PC-3 (cell line): ENCODE measurements around the gene CLTA.

Source experiments
- CTCF ChIP-seq: fragments of 300-600 bp; sonication (generic); conservative IDR thresholded peaks from 2 replicates; pipeline ENCODE4 v1.5.1; 2017; ENCODE audit warnings: antibody characterized with exemption, low read depth, mild to moderate bottlenecking, low read length
- EZH2 ChIP-seq: fragments of 300-600 bp; sonication (generic); IDR thresholded peaks from one replicate; pipeline ENCODE4 v1.6.1; 2017; ENCODE audit warnings: antibody characterized with exemption, mild to moderate bottlenecking, low read length; ENCODE audit not compliant: unreplicated experiment
- EZH2phosphoT487 ChIP-seq: fragments of 300-600 bp; sonication (generic); IDR thresholded peaks from 2 replicates; pipeline ENCODE4 v1.6.1; 2018; ENCODE audit warnings: mild to moderate bottlenecking, antibody characterized with exemption, low read length, borderline replicate concordance

DNA sequence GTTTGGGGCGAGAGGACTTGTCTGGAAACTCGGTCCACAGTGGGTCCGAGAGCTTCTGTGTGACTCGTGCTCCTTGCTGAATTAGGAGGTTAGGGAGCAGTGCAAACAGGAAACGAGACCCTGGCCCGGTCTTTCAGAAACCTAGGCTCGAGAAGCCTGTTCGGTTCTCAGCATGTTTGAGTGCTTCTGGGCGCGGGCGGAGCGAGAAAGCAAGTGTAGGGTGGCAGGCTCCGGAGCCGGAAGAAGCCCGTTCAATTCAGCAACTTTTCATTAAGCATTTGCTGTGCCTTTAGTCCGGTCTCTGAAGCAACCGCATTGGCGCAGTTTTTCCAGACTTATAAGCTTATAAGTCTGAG, 547 bp downstream of the CLTA start:
- TF ChIP-seq CTCF (no peak), EZH2 (no peak), EZH2phosphoT487 (no peak)
